Left renal cortex interstitium (tissue), 4 donors: ENCODE results near the gene ARRB1. TPM values are rescaled to one million over a fixed set of nuclear protein-coding genes. Genes with fewer than 3 reads are reported as not detected.

Source experiments
- DNase-seq, 4 donors: peaks; one replicate each; pipeline ENCODE4 v3.0.0-alpha.2; 2013; ENCODE audit warnings: low read depth in 4 of 4, low spot score in 2 of 4, missing footprints in 1 of 4
- polyA plus RNA-seq, 4 donors: library from polyadenylated mRNA; unstranded; fragments of 120-200 nt; gene quantifications; one replicate each; pipeline ENCODE4 v1.2.1, GENCODE V29; 2013; ENCODE audit not compliant: insufficient read length in 4 of 4

ARRB1 gene
- polyA plus RNA-seq, 4 donors, result 22.7 to 27.6 (median 25.1) TPM

GRCh38 chr11:75262961-75263852 lies 88.3 kb downstream of the ARRB1 start:
- DNase-seq, result no peak

- DNase-seq, result no peak
Measured at GRCh38 chr11:75262436-75262835, 89.0 kb downstream of the ARRB1 start.

GRCh38 chr11:75261902-75262361 lies 89.5 kb downstream of the ARRB1 start:
- no peak for DNase-seq

- no peak for DNase-seq
Measured at GRCh38 chr11:75260396-75261170, 90.9 kb downstream of the ARRB1 start.

- DNase-seq, result no peak
Measured at GRCh38 chr11:75254326-75254725, 97.1 kb downstream of the ARRB1 start.

- no peak for DNase-seq
Measured at GRCh38 chr11:75249704-75250103, 101.8 kb downstream of the ARRB1 start.

GRCh38 chr11:75248924-75249256 lies 102.6 kb downstream of the ARRB1 start:
- DNase-seq, result no peak

- DNase-seq, result no peak
Measured at GRCh38 chr11:75246671-75247350, 104.7 kb downstream of the ARRB1 start.

- DNase-seq, result no peak
Measured at GRCh38 chr11:75246006-75246670, 105.3 kb downstream of the ARRB1 start.

- no peak for DNase-seq
Measured at GRCh38 chr11:75245356-75246005, 106.0 kb downstream of the ARRB1 start.

- DNase-seq, result no peak
Measured at GRCh38 chr11:75244052-75244814, 107.2 kb downstream of the ARRB1 start.

GRCh38 chr11:75242722-75243600 lies 108.5 kb downstream of the ARRB1 start:
- no peak for DNase-seq

- no peak for DNase-seq
Measured at GRCh38 chr11:75241906-75242644, 109.4 kb downstream of the ARRB1 start.

- peak; percentile 37 to 86 (median 73) for DNase-seq
Measured at GRCh38 chr11:75241036-75241905, 110.2 kb downstream of the ARRB1 start.

- DNase-seq, result peak in 1 of 4 donors; percentile 27
Measured at GRCh38 chr11:75240311-75241035, 111.0 kb downstream of the ARRB1 start, which contains the start of gene TPBGL. Gene TPBGL, plus strand, starts transcription at chr11:75240774. Its CDS starts 276 bp downstream, at chr11:75241050.
